ENCODE measurements around the gene UQCC3.

The UQCC3 gene

GRCh38 chr11:62664405-62665074 is 6.9 kb upstream of the UQCC3 start:
- Histone ChIP-seq H3K36me3 (peaks cover 14% of the 10 kb centered on the region), H3K9me3 (no peaks in the 10 kb centered on the region), H3K27me3 (no peaks in the 10 kb centered on the region), H3K4me1 (ENCODE audit: control insufficient read depth in 1 of 2, insufficient read depth in 1 of 2, low read depth in 1 of 2, low read length in 1 of 2) (peaks cover 22 to 25% of the 10 kb centered on the region in 2 experiments), H3K4me3 (ENCODE audit: low read depth in 1 of 2, low read length in 1 of 2) (peak overlapping the region; percentile 76 to 96), H3K27ac (peak overlapping the region; percentile 90)
- no peak for TF ChIP-seq CTCF (IDR thresholded peaks at IDR 0.05)

GRCh38 chr11:62665075-62665598 is 6.3 kb upstream of the UQCC3 start, which contains the start of the genes C11orf98 and CSKMT:
Gene C11orf98, minus strand, starts transcription at chr11:62665210. Its CDS starts 41 bp downstream, at chr11:62665169.
Gene CSKMT, plus strand, starts transcription at chr11:62665312. Its CDS starts 568 bp downstream, at chr11:62665880.
- Histone ChIP-seq H3K27ac (peak within 1 kb of the TSS; percentile 90), H3K9me3 (no peaks in the 10 kb centered on the region), H3K27me3 (no peaks in the 10 kb centered on the region), H3K36me3 (peaks cover 14% of the 10 kb centered on the region), H3K4me3 (ENCODE audit: low read depth in 1 of 2, low read length in 1 of 2) (peak within 1 kb of the TSS; percentile 76 to 96), H3K4me1 (ENCODE audit: control insufficient read depth in 1 of 2, insufficient read depth in 1 of 2, low read depth in 1 of 2, low read length in 1 of 2) (peaks cover 22 to 25% of the 10 kb centered on the region in 2 experiments)
- no peak for TF ChIP-seq CTCF (IDR thresholded peaks at IDR 0.05)

GRCh38 chr11:62665599-62666258 is 5.7 kb upstream of the UQCC3 start:
- Histone ChIP-seq H3K4me3 (ENCODE audit: low read depth in 1 of 2, low read length in 1 of 2) (peak overlapping the region; percentile 76 to 96), H3K36me3 (peaks cover 14% of the 10 kb centered on the region), H3K27ac (peak overlapping the region; percentile 90), H3K9me3 (no peaks in the 10 kb centered on the region), H3K27me3 (no peaks in the 10 kb centered on the region), H3K4me1 (ENCODE audit: control insufficient read depth in 1 of 2, insufficient read depth in 1 of 2, low read depth in 1 of 2, low read length in 1 of 2) (peaks cover 22 to 26% of the 10 kb centered on the region in 2 experiments)
- no peak for TF ChIP-seq CTCF (IDR thresholded peaks at IDR 0.05)

- no peak for TF ChIP-seq CTCF (IDR thresholded peaks at IDR 0.05)
- peak overlapping the region; percentile 76 to 96 for H3K4me3 ChIP-seq (ENCODE audit: low read depth in 1 of 2, low read length in 1 of 2)
- no peaks in the 10 kb centered on the region for H3K9me3 ChIP-seq
- H3K27me3 ChIP-seq, result no peaks in the 10 kb centered on the region
- peaks cover 28 to 31% of the 10 kb centered on the region in 2 experiments for H3K4me1 ChIP-seq (ENCODE audit: control insufficient read depth in 1 of 2, insufficient read depth in 1 of 2, low read depth in 1 of 2, low read length in 1 of 2)
- peaks cover 14% of the 10 kb centered on the region for H3K36me3 ChIP-seq
- peak overlapping the region; percentile 90 for H3K27ac ChIP-seq
These were observed 5.1 kb upstream of the UQCC3 start for GRCh38 chr11:62666259-62666926.

GRCh38 chr11:62667460-62667859 is 4.0 kb upstream of the UQCC3 start:
- Histone ChIP-seq H3K36me3 (peaks cover 10% of the 10 kb centered on the region), H3K27ac (no peak overlapping the region), H3K9me3 (no peaks in the 10 kb centered on the region), H3K4me1 (ENCODE audit: control insufficient read depth in 1 of 2, insufficient read depth in 1 of 2, low read depth in 1 of 2, low read length in 1 of 2) (peaks cover 34 to 39% of the 10 kb centered on the region in 2 experiments), H3K27me3 (no peaks in the 10 kb centered on the region), H3K4me3 (ENCODE audit: low read depth in 1 of 2, low read length in 1 of 2) (no peak overlapping the region)
- no peak for TF ChIP-seq CTCF (IDR thresholded peaks at IDR 0.05)

Data from neutrophil (primary cell).